Renal pelvis (tissue), 12 donors: ENCODE results near the gene GABARAP. TPM values are rescaled to one million over a fixed set of nuclear protein-coding genes. Genes with fewer than 3 reads are reported as not detected.
A peak's percentile ranks its signal among the peaks of the same experiment; 100 is the strongest.

Experiments
- DNase-seq: peaks from one replicate; pipeline ENCODE4 v3.0.0-alpha.2; 2013
- long read RNA-seq, 16 experiments: transcript quantifications; one replicate each; lab custom pipeline, GENCODE V29; 2026
- polyA plus RNA-seq, 3 donors: library from polyadenylated mRNA; unstranded; fragments of 120-200 nt; gene quantifications; one replicate each; pipeline ENCODE4 v1.2.1, GENCODE V29; 2013; ENCODE audit not compliant: insufficient read length in 3 of 3

Gene GABARAP
- 100 to 1,000 TPM; 456 to 505 (median 482) TPM for polyA plus RNA-seq
- long read RNA-seq, donor 1, transcript GABARAP-204 (3 exons, 837 nt): minor isoform, 12 of 363 reads
- long read RNA-seq, donor 1, transcript GABARAP-201 (4 exons, 1,634 nt): major isoform, 345 of 363 reads
- long read RNA-seq, donor 1, partial matches to known transcripts: 0 of 363 reads
- long read RNA-seq, donor 1, other reads (novel, unspliced or antisense): 0 of 363 reads
- long read RNA-seq, donor 2, transcript GABARAP-205 (3 exons, 476 nt): minor isoform, 5 of 394 reads
- long read RNA-seq, donor 2, transcript GABARAP-201 (4 exons, 1,634 nt): major isoform, 367 of 394 reads
- long read RNA-seq, donor 2, transcript GABARAP-204 (3 exons, 837 nt): minor isoform, 19 of 394 reads
- long read RNA-seq, donor 2, partial matches to known transcripts: 0 of 394 reads
- long read RNA-seq, donor 2, other reads (novel, unspliced or antisense): 0 of 394 reads
- long read RNA-seq, donor 3, transcript GABARAP-201 (4 exons, 1,634 nt): major isoform, 397 of 416 reads
- long read RNA-seq, donor 3, transcript GABARAP-204 (3 exons, 837 nt): minor isoform, 15 of 416 reads
- long read RNA-seq, donor 3, partial matches to known transcripts: 0 of 416 reads
- long read RNA-seq, donor 3, other reads (novel, unspliced or antisense): 0 of 416 reads
- long read RNA-seq, donor 4, transcript GABARAP-201 (4 exons, 1,634 nt): major isoform, 419 of 444 reads
- long read RNA-seq, donor 4, transcript GABARAP-205 (3 exons, 476 nt): minor isoform, 5 of 444 reads
- long read RNA-seq, donor 4, transcript GABARAP-204 (3 exons, 837 nt): minor isoform, 17 of 444 reads
- long read RNA-seq, donor 4, partial matches to known transcripts: 0 of 444 reads
- long read RNA-seq, donor 4, other reads (novel, unspliced or antisense): 0 of 444 reads
- long read RNA-seq, donor 5, transcript GABARAP-201 (4 exons, 1,634 nt): major isoform, 192 of 208 reads
- long read RNA-seq, donor 5, transcript GABARAP-205 (3 exons, 476 nt): minor isoform, 6 of 208 reads
- long read RNA-seq, donor 5, transcript GABARAP-204 (3 exons, 837 nt): minor isoform, 9 of 208 reads
- long read RNA-seq, donor 5, partial matches to known transcripts: 0 of 208 reads
- long read RNA-seq, donor 5, other reads (novel, unspliced or antisense): 0 of 208 reads
- long read RNA-seq, donor 6, transcript GABARAP-201 (4 exons, 1,634 nt): major isoform, 277 of 295 reads
- long read RNA-seq, donor 6, transcript GABARAP-204 (3 exons, 837 nt): minor isoform, 11 of 295 reads
- long read RNA-seq, donor 6, partial matches to known transcripts: 5 of 295 reads
- long read RNA-seq, donor 6, other reads (novel, unspliced or antisense): 0 of 295 reads
- long read RNA-seq, donor 7, transcript GABARAP-201 (4 exons, 1,634 nt): major isoform, 445 of 479 reads
- long read RNA-seq, donor 7, transcript GABARAP-204 (3 exons, 837 nt): minor isoform, 17 of 479 reads
- long read RNA-seq, donor 7, transcript GABARAP-205 (3 exons, 476 nt): minor isoform, 12 of 479 reads
- long read RNA-seq, donor 7, partial matches to known transcripts: 0 of 479 reads
- long read RNA-seq, donor 7, other reads (novel, unspliced or antisense): 0 of 479 reads
- long read RNA-seq, donor 8, transcript GABARAP-201 (4 exons, 1,634 nt): major isoform, 206 of 213 reads
- long read RNA-seq, donor 8, partial matches to known transcripts: 0 of 213 reads
- long read RNA-seq, donor 8, other reads (novel, unspliced or antisense): 0 of 213 reads
- long read RNA-seq, donor 9, transcript GABARAP-204 (3 exons, 837 nt): minor isoform, 14 of 438 reads
- long read RNA-seq, donor 9, transcript GABARAP-201 (4 exons, 1,634 nt): major isoform, 407 of 438 reads
- long read RNA-seq, donor 9, transcript GABARAP-205 (3 exons, 476 nt): minor isoform, 8 of 438 reads
- long read RNA-seq, donor 9, partial matches to known transcripts: 5 of 438 reads
- long read RNA-seq, donor 9, other reads (novel, unspliced or antisense): 0 of 438 reads
- long read RNA-seq, donor 10, transcript GABARAP-204 (3 exons, 837 nt): minor isoform, 18 of 309 reads
- long read RNA-seq, donor 10, transcript GABARAP-205 (3 exons, 476 nt): minor isoform, 7 of 309 reads
- long read RNA-seq, donor 10, transcript GABARAP-201 (4 exons, 1,634 nt): major isoform, 280 of 309 reads
- long read RNA-seq, donor 10, partial matches to known transcripts: 0 of 309 reads
- long read RNA-seq, donor 10, other reads (novel, unspliced or antisense): 0 of 309 reads
- long read RNA-seq, donor 11, transcript GABARAP-201 (4 exons, 1,634 nt): major isoform, 255 of 280 reads
- long read RNA-seq, donor 11, transcript GABARAP-205 (3 exons, 476 nt): minor isoform, 6 of 280 reads
- long read RNA-seq, donor 11, transcript GABARAP-204 (3 exons, 837 nt): minor isoform, 17 of 280 reads
- long read RNA-seq, donor 11, partial matches to known transcripts: 0 of 280 reads
- long read RNA-seq, donor 11, other reads (novel, unspliced or antisense): 0 of 280 reads
- long read RNA-seq, donor 12, transcript GABARAP-205 (3 exons, 476 nt): minor isoform, 5 of 445 reads
- long read RNA-seq, donor 12, transcript GABARAP-204 (3 exons, 837 nt): minor isoform, 13 of 445 reads
- long read RNA-seq, donor 12, transcript GABARAP-201 (4 exons, 1,634 nt): major isoform, 427 of 445 reads
- long read RNA-seq, donor 12, partial matches to known transcripts: 0 of 445 reads
- long read RNA-seq, donor 12, other reads (novel, unspliced or antisense): 0 of 445 reads
- long read RNA-seq, donor 13, transcript GABARAP-201 (4 exons, 1,634 nt): major isoform, 187 of 195 reads
- long read RNA-seq, donor 13, transcript GABARAP-204 (3 exons, 837 nt): minor isoform, 7 of 195 reads
- long read RNA-seq, donor 13, partial matches to known transcripts: 0 of 195 reads
- long read RNA-seq, donor 13, other reads (novel, unspliced or antisense): 0 of 195 reads
- long read RNA-seq, donor 14: 0 reads
- long read RNA-seq, donor 15: 0 reads
- long read RNA-seq, donor 16, transcript GABARAP-204 (3 exons, 837 nt): minor isoform, 21 of 450 reads
- long read RNA-seq, donor 16, transcript GABARAP-201 (4 exons, 1,634 nt): major isoform, 415 of 450 reads
- long read RNA-seq, donor 16, partial matches to known transcripts: 0 of 450 reads
- long read RNA-seq, donor 16, other reads (novel, unspliced or antisense): 5 of 450 reads

- DNase-seq: peak; percentile 94
Measured at GRCh38 chr17:7241783-7242716, at the start of gene GABARAP. TSS of gene GABARAP (minus strand) at chr17:7242449. CDS start at chr17:7242330, 119 bp downstream.

GRCh38 chr17:7290685-7291084, 48.4 kb upstream of the GABARAP start:
- no peak for DNase-seq

GRCh38 chr17:7290166-7290565, 47.9 kb upstream of the GABARAP start:
- DNase-seq: no peak

- DNase-seq: no peak
Measured at GRCh38 chr17:7289256-7290032, 47.2 kb upstream of the GABARAP start.

- DNase-seq: no peak
Measured at GRCh38 chr17:7285679-7286078, 43.4 kb upstream of the GABARAP start.

GRCh38 chr17:7284911-7285310, 42.7 kb upstream of the GABARAP start:
- no peak for DNase-seq

GRCh38 chr17:7283471-7284216, 41.4 kb upstream of the GABARAP start:
- DNase-seq: no peak

GRCh38 chr17:7282752-7283321, 40.6 kb upstream of the GABARAP start:
- no peak for DNase-seq

GRCh38 chr17:7281953-7282751, 39.9 kb upstream of the GABARAP start:
- DNase-seq: no peak

- peak; percentile 95 for DNase-seq
Measured at GRCh38 chr17:7281074-7281952, 39.1 kb upstream of the GABARAP start, which contains the start of gene SLC2A4. TSS of gene SLC2A4 (plus strand) at chr17:7281718. CDS start at chr17:7281935, 217 bp downstream.

GRCh38 chr17:7280519-7281073, 38.3 kb upstream of the GABARAP start:
- peak; percentile 82 for DNase-seq

- DNase-seq: no peak
Measured at GRCh38 chr17:7279448-7279847, 37.2 kb upstream of the GABARAP start.
